Right lobe of liver (tissue), 4 donors: ENCODE data around the gene RINL.

Experiments
- CTCF ChIP-seq, 4 donors: fragments of 200-600 bp in 3 of 4; fragments of 450-650 bp in 1 of 4; IDR thresholded peaks; one replicate each; pipeline versions ENCODE4 v1.5.1 to v1.8.0; 2016 to 2022; ENCODE audit warnings: antibody characterized with exemption in 4 of 4, mild to moderate bottlenecking in 2 of 4
- POLR2A ChIP-seq: fragments of 450-650 bp; IDR thresholded peaks from one replicate; pipeline ENCODE4 v1.6.1; 2017; ENCODE audit warnings: antibody characterized with exemption, mild to moderate bottlenecking
- donor health status: DM: no; HTN: no; CAD: no.
- donor health status: DM: no; HTN: no; CAD: no.
- donor health status: DM: no; HTN: yes; CAD: no.

- TF ChIP-seq CTCF (IDR thresholded peaks at IDR 0.05) (no peak), POLR2A (no peak)
These were observed 16.7 kb downstream of the RINL start for GRCh38 chr19:38861368-38861767.
